Measurements from ENCODE around the gene CLN6.

The CLN6 gene

DNA sequence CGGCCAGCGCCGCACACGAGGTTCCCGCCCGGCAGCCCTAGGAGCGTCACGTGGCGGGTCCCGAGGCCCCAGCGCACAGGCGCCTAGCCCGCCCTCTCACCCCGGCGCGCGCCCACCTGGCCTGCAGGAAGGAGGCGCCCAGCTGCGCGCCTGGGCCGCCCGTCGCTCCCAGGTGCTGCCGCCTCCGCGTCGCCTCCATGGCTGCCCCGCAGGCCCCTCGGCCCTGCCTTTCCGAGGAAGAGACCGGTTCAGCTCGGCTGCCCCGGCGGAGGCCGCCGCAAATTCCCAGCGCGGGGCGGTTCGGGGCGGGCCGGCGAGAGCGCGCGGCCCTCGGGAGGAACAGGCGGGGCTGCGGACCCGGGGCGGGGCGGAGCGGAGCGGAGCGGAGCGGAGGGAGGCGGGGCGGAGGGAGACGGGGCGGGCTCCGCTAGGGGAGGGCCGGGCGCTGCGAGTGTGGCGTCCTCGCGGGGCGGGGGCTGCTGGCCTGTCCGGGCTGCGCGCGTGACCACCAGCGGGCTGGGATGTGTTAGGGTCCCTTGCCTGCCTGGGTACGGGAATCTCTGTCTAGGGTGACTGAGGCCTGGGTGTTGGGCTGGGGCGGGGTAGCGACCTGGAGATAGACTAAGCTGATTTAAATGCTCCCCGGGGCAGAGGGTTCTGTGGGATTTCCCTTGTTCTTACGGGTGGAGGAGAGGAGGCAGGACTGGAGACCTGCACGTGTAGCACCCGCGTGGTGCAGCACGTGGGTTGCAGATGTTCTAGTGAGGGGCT is at the start of gene CLN6:
CLN6 (minus strand) TSS at position 343 of the 771 bp plus-strand sequence; CDS start at position 199, 144 bp downstream.
- DNase-seq (ENCODE audit: low read depth) = no peak

DNA sequence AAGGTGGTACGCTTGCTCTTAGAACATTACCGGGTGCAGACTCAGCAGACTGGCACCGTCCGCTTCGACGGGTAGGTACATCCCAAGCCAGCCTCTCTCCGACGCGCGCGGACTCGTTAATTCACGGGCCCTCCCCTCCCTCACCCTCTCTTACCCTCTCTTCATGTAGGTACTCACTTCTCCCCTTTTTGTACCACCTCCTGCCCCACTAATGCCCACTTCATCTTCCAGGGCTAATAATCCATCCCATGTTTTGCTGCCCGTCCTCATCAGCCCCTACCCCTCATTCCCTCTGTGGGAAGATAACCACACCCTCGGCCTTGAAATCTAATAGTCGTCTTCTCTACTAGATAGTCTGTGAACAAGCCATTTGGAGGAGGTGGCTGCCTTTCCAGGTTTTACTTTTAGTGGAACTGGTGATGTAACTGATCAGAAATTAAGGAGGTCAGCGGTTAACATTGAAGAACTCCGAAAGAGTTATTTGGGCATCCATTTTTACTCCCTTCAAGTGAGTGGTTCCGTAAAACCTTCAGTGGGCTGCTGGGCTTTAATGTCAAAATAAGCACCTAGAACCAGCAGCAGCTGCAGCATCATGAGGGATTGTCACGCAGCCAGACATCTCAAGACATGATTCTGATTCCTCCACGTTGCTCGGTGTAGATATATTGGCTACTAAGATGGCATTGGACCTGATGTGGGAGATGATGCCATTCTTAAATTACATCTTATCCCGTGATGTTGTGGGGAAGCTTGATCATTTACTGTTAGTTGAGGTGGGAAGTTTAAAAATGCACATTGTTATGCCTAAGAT is 49.3 kb upstream of the CLN6 start:
- DNase-seq (ENCODE audit: low read depth) = no peak

DNA sequence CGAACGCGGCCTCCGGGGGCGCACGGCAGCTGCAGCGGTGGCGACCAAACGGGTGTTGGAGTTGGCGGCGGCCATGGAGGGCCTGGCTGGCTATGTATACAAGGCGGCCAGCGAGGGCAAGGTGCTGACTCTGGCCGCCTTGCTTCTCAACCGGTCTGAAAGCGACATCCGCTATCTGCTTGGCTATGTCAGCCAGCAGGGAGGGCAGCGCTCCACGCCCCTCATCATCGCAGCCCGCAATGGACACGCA is 48.7 kb upstream of the CLN6 start:
- DNase-seq (ENCODE audit: low read depth) = no peak

DNA sequence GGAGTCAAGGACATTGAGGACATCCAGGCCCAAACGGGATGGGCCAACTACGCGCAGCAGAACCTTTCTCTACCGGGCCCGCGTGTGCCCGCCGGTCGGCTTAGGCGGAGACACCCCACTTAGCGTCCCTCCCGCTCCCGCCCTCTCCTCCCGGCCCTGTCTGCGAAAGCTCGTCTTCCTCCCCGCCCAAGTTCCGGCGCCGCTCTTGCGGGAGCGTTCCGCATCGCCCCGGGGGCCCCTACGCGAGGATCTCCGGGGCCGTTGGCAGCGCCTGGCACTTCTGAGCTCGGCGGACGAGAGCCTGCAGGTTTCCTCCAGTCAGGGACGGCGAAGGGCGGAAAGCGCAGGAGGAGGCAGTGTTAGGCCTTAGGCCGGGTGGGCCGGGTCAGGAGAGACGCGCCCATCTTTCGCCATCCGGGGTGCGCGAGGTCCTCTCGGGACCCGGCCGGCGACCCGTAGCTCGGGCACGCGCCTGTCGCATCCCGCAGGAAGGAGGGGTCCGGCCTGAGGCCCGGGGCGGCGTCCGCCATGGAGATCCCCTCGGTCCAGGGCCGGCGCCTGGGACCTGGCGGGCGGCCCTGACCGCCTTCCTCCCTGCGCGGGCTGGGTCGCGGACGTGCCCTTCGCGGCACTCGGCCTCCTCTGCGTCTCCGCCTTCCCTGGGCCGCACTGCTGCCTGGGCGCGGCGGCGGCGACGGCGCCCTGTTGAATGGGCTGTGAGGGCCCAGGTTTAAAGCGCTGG is 48.2 kb upstream of the CLN6 start, which contains the start of gene FEM1B:
FEM1B (plus strand) TSS at position 143 of the 742 bp plus-strand sequence. CDS start 673 bp downstream, outside the sequence.
- no peak for DNase-seq (ENCODE audit: low read depth)

DNA sequence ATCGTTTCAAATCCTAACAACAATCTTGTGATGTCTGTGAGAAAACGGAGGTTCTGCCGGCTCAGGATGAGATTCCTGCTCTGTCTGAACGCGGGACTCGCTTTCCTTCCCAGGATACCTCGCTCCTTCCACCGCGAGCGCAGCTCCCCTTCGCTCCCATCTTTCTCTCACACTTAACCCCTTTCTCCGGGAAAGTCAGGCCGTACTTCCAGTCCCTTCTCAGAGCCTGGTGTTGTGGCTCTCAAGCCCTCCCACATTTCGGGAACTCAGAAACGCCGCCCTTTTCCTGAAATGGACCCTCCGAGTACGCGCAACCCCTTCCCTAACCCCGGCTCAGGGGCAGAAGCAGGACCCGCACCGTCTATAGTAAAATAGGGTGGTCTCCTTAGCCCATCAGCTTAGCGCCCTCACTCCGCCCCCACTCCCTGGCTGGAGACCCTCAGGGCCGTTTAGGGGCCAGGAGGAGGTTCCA is 47.6 kb upstream of the CLN6 start:
- DNase-seq (ENCODE audit: low read depth) = no peak

DNA sequence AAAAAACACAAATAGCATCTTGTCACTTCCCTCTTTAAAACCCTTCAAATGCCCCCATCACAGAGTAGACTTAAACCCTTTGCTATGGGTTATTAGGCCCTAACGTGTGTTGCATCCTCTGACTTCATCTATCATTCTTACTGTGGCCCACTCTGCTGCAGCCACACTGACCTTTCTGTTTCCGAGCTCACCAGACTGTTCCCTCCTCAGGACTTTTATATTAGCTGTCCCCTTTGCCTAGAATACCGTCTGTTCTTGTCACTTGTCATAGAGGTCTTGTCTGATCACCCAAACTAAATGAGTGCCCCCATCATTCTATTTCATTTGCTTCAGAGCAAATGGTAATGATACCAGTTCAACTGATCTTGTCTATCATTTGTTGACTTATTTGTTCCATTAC is 47.1 kb upstream of the CLN6 start:
- DNase-seq (ENCODE audit: low read depth) = no peak

DNA sequence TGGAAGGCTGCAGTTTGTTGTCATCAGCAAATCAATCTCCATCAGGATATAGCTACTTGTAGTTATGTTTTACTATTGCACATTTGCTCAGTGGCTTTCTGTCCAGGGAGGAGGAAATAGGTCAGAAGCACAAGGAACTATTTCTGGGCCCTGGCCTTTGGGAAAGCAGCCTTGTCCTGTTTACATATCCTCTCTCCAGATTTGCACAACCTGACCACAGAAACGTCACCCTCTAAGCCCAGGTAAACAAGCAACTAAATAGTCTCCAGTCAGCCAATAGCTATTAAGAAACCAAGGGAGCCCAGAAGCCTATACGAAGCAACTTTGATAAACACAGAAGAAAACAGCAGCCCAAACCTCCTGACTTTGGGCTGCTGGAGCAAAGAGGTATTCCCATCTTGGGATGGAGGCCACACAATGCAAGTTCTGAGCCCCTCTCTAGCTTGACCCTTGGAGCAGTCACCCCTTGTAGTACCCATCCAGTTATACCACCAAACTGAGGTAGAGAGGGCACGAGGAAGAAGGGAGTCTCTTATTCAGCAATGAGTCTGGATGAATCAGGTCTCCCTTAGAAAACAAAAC is 45.7 kb upstream of the CLN6 start:
- DNase-seq (ENCODE audit: low read depth) = no peak

DNA sequence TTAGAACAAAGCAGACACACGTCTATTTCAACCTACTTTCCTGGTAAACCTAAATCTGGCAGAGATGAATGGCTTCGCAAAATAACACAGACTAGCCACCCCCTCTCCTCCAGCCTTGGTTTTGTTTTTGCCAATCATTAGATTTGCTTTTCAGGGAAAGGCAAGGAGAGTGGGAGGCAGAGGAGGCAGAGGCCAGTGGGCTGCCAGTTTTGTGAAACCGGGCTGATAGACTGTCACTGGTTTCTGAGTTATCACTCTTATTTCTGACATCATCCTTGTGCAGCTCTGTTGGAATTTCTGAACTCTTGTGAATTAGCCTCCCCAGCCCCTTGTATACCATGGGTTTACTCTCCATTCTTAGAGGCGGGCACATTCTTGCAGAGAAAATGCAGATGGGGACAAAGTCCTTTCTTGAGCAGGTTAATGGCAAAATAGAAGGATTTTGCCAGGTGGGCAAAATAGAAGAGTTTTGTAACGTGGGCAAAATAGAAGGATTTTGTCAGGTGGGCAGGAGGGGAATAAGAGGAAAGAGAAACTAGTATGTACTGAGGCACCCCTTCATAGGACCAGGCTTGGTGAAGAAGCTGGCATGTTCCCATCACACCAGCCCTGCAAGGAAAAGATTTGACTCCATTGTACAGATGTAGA is 44.8 kb upstream of the CLN6 start:
- no peak for DNase-seq (ENCODE audit: low read depth)

DNA sequence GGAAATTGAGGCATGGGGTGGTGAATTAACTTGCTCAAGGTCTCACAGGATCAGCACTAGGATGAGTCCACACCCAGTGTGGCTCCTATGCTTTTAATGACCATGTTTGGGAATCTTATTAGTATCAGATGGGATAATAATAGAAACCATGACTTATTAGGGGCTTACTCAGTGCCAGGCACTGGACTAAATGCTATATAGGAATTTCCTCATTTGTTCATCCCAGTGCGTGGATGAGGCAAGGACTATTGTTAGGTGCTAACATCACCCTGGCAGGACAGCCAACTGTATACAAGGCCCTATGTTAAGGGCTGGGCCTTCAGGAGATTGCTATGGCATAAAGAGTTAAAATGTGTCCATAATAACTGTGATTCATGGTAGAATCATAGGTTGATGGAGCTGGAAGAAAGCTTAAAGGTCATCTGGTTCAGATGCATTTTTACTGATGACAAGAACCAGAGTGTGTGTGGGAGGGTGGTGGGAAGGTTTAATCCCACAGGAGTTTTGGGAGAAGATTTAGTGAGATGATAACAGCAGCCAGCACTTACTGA is 43.3 kb upstream of the CLN6 start:
- DNase-seq (ENCODE audit: low read depth) = no peak

DNA sequence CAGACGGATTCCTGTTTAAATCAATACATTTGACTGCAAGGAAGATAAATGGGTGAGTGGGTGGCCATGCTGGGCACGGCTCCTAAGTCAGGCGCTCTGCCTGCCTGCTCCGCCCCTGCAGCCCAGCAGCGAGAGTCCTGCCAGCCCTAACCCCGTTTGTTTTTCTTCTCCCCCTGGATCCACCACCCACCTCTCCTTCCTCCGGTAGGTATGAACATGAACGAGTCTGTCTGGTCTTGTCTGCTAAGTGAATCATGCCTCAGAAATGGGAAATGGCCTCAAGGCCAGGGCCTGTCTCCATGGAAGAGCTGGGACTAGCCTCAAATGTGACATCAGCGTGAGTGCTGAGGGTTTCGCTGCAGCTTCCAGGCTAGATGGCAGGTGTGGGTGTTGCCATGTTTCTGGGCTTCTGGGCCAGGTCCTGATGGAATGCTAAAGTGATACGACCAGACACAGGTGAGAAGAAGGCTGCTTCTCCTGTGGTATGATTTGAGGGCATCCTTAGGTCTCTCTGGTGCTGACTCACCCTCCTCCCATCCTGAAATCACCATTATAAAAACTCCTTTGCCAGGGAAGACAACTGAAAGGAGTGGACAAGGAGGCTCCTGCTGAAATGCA is 42.4 kb upstream of the CLN6 start:
- DNase-seq (ENCODE audit: low read depth) = no peak

DNA sequence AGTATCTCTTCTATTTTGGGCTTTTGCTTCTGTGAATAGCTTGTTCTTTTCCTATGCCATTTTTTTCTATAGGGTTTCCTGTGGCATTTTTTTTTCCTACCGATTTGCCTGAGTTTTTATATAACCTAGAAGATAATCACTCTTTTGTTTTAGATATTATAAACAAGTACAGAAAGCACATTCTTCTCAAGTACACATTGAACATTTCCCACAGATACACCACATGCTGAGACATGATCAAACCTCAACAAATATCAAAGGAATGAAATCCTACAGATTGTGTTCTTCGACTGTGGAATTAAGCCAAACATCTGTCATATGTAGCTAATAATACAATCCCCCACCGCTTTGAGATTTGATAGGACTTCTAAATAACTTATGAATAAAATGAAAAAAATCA is 38.9 kb upstream of the CLN6 start:
- no peak for DNase-seq (ENCODE audit: low read depth)

DNA sequence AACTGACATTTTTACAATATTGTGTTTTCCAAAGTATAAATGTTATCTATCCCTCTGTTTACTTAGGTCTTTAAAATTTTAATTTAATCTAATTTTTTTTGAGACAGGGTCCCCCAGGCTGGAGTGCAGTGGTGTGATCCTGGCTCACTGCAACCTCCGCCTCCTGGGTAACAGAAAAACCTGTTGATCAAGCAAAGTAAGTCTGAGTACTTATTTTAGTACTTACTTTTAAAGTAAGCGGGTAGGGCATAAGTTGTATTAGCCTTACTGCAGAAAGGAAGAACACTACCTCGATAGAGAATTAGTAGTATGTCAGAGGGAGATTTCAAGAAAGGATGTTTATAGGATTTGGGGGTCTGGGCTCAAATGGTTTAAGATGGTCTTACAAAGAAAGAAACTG is 36.1 kb upstream of the CLN6 start:
- DNase-seq (ENCODE audit: low read depth) = no peak

DNA sequence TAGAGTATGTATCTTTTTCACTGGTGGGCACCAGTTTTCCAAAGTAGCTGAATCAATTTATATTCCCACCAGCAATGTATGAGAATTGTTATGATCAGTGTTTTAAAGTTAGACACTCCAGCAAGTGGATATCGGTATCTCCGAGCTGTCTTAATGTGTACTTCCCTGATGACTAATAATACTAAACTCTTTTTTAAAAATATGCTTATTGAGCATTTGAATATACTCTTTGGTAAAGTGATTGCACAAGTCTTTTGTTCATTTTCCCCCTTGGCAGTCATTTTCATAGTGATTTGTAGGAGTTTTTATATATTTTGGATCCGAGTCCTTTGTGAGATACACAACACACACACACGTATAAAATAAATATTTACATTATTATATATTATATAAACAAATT is 35.6 kb upstream of the CLN6 start:
- no peak for DNase-seq (ENCODE audit: low read depth)

DNA sequence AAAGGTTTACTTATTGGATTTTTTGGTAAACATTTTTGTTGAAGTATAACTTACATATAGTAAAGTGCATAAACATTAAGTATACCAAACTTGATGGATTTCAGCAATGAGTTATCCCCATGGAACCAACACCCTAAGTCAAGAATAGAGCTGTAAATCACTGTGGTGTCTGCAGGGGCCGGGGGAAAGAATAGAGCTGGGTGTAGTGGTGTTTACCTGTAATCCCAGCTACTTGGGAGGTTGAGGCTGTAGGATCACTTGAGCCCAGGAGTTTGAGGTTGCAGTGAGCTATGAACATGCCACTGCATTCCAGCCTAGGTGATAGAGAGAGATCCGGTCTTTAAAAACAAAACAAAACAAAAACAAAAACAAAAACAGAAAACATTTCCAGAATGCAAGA is 34.8 kb upstream of the CLN6 start:
- DNase-seq (ENCODE audit: low read depth) = no peak

DNA sequence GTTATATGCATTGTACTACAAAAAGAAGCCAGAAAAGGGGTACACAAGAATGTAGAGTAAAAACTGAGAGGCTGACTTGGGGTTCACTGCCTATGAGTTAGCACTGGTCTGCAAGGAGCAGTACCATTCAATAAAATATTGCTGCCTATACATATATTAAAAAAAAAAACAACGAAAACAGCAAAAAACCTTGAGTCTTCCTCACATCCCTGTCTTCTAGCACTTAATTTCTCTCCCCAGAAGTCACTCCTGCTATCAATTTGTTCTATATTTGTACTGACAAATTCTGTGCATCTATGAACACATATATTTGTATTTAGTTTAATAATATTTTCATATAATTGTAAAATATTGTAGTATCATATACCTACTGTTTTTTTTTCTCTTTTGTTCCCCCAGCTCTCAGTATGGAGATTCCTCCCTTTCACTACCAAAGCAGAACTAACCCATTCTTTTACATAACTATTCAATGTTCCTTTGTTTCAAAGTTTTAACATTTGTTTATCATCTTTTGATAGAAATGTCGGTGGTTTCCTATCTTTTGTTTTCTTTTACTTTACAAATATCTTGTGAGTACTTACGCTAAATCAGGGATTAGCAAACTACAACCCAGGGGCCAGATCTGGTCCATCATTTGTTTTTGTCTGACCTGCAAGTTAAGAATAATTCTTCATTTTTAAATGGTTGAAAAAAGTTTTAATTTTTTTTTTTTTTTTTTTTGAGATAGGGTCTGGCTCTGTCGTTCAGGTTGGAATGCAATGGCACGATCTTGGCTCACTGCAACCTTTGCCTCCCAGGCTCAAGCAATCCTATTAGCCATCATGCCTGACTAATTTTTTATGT is 33.2 kb upstream of the CLN6 start:
- DNase-seq (ENCODE audit: low read depth) = no peak

DNA sequence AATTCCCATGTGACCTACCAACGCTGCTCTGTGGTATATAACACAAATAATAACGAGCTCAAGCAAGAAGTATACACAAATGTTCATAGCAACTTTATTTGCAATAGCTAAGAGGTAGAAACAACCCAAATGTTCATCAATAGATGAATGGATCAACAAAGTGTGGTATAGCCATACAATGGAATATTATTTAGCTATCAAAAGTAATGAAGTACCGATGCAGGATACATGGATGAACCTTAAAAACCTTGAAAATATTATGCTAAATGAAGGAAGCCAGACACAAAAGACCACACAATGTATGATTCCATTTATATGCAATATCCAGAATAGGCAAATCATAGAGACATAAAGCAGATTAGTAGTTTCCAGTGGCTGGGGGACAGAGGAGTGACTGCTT is 32.5 kb upstream of the CLN6 start:
- no peak for DNase-seq (ENCODE audit: low read depth)

DNA sequence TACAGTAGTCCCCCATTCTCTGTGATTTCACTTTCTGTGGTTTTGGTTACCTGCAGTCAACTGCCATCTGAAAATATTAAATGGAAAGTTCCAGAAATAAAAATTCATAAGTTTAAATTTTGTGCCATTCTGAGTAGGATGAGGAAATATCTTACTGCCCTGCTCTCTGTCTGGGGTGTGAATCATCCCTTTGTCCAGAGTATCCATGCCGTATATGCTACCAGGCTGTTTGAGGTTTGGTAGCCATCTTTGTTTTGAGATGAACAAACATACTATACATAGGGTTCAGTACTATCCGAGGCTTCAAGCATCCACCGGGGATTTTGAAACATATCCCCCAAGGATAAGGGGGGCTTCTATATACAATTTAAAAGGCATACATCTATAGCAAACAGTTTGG is 31.7 kb upstream of the CLN6 start:
- DNase-seq (ENCODE audit: low read depth) = no peak

DNA sequence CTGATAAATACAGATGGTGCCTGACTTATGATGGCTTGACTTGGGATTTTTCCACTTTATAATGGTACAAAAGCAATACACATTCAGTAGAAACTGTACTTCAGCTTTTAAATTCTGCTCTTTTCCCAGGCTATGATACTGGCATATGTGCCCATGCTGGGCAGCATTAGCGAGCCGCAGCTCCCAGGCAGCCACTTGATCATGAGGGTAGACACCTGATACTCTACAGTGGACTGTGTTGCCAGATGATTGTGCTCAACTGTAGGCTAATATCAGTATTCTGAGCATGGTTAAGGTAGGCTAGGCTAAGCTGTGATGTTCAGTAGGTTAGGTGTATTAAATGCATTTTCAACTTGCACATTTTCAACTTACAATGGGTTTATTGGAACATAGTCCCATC is 30.4 kb upstream of the CLN6 start:
- no peak for DNase-seq (ENCODE audit: low read depth)

DNA sequence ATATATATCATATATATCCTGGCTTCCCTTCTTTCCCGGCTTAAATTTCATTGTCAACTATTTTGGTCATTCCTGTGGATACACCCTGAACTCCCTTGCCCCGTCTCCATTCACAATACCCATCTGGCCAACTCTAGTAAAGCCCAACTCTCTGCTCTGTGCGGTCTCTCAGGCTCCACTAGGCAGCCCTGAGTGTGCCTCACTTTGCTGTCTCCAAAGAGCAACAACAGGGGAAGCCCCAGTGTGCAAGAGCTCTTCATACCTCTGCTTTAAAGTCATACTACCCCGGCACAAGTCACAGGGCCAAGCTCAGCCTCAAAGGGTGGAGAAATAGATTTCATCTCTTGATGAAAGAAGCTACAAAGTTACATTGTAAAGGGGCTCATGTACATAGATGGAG is 29.2 kb upstream of the CLN6 start:
- no peak for DNase-seq (ENCODE audit: low read depth)
